IPS-15b (cell line): Measurements from ENCODE around the gene CHRM4.

ENCODE experiments used
- H3K27me3 ChIP-seq: one replicate; pipeline ENCODE4 v1.6.1; 2013; ENCODE audit warnings: low read length; ENCODE audit not compliant: control insufficient read depth, insufficient read depth
- H3K36me3 ChIP-seq: one replicate; pipeline ENCODE4 v1.6.1; 2013; ENCODE audit warnings: low read length; ENCODE audit not compliant: control insufficient read depth, insufficient read depth
- H3K4me1 ChIP-seq: one replicate; pipeline ENCODE4 v1.6.1; 2013; ENCODE audit warnings: mild to moderate bottlenecking, low read length; ENCODE audit not compliant: control insufficient read depth, insufficient read depth
- H3K4me3 ChIP-seq: one replicate; pipeline ENCODE4 v1.5.1; 2013; ENCODE audit warnings: low read depth, low read length
- H3K9ac ChIP-seq: one replicate; pipeline ENCODE4 v1.6.1; 2013; ENCODE audit warnings: low read depth, mild to moderate bottlenecking, low read length
- H3K9me3 ChIP-seq: one replicate; pipeline ENCODE4 v1.6.1; 2013; ENCODE audit warnings: mild to moderate bottlenecking, low read length; ENCODE audit not compliant: control insufficient read depth, insufficient read depth

Gene CHRM4

GRCh38 chr11:46386674-46387073 is 4.9 kb downstream of the CHRM4 start:
- Histone ChIP-seq H3K4me3 (no peak overlapping the region), H3K9ac (no peak overlapping the region), H3K27me3 (peaks cover 47% of the 10 kb centered on the region), H3K9me3 (no peaks in the 10 kb centered on the region), H3K36me3 (peaks cover 8% of the 10 kb centered on the region), H3K4me1 (peaks cover 21% of the 10 kb centered on the region)

GRCh38 chr11:46386005-46386578 is 5.5 kb downstream of the CHRM4 start:
- no peaks in the 10 kb centered on the region for H3K9me3 ChIP-seq
- H3K27me3 ChIP-seq, result peaks cover 46% of the 10 kb centered on the region
- H3K4me1 ChIP-seq, result peaks cover 21% of the 10 kb centered on the region
- H3K4me3 ChIP-seq, result no peak overlapping the region
- H3K36me3 ChIP-seq, result peaks cover 8% of the 10 kb centered on the region
- H3K9ac ChIP-seq, result no peak overlapping the region

- Histone ChIP-seq H3K9ac (no peak overlapping the region), H3K36me3 (peaks cover 8% of the 10 kb centered on the region), H3K27me3 (peaks cover 40% of the 10 kb centered on the region), H3K4me3 (no peak overlapping the region), H3K9me3 (no peaks in the 10 kb centered on the region), H3K4me1 (peaks cover 21% of the 10 kb centered on the region)
These were observed 6.2 kb downstream of the CHRM4 start for GRCh38 chr11:46385169-46386004.

GRCh38 chr11:46383974-46384701 is 7.4 kb downstream of the CHRM4 start:
- Histone ChIP-seq H3K9me3 (no peaks in the 10 kb centered on the region), H3K4me1 (peaks cover 17% of the 10 kb centered on the region), H3K9ac (no peak overlapping the region), H3K27me3 (peaks cover 30% of the 10 kb centered on the region), H3K36me3 (peaks cover 8% of the 10 kb centered on the region), H3K4me3 (no peak overlapping the region)

- Histone ChIP-seq H3K9me3 (no peaks in the 10 kb centered on the region), H3K4me3 (peak overlapping the region; percentile 80), H3K4me1 (peaks cover 13% of the 10 kb centered on the region), H3K9ac (no peak overlapping the region), H3K27me3 (peaks cover 22% of the 10 kb centered on the region), H3K36me3 (peaks cover 12% of the 10 kb centered on the region)
These were observed 8.2 kb downstream of the CHRM4 start for GRCh38 chr11:46383404-46383758.

- Histone ChIP-seq H3K4me3 (peak overlapping the region; percentile 80), H3K9ac (no peak overlapping the region), H3K4me1 (peaks cover 9% of the 10 kb centered on the region)
These were observed 8.8 kb downstream of the CHRM4 start for GRCh38 chr11:46382646-46383403.

GRCh38 chr11:46381819-46382645 is 9.5 kb downstream of the CHRM4 start:
- H3K9me3 ChIP-seq, result no peaks in the 10 kb centered on the region
- H3K9ac ChIP-seq, result peak overlapping the region; percentile 91
- H3K36me3 ChIP-seq, result peaks cover 20% of the 10 kb centered on the region
- H3K27me3 ChIP-seq, result peaks cover 9% of the 10 kb centered on the region
- peaks cover 9% of the 10 kb centered on the region for H3K4me1 ChIP-seq
- peak overlapping the region; percentile 80 for H3K4me3 ChIP-seq

More at GRCh38 chr11:46382646-46383403, 8.8 kb downstream of the CHRM4 start:
- Histone ChIP-seq H3K27me3 (peaks cover 17% of the 10 kb centered on the region), H3K9me3 (no peaks in the 10 kb centered on the region), H3K36me3 (peaks cover 17% of the 10 kb centered on the region)

- H3K27me3 ChIP-seq, result peaks cover 2% of the 10 kb centered on the region
- peak within 1 kb of the TSS; percentile 91 for H3K9ac ChIP-seq
- H3K4me1 ChIP-seq, result peaks cover 9% of the 10 kb centered on the region
- no peaks in the 10 kb centered on the region for H3K9me3 ChIP-seq
- peak within 1 kb of the TSS; percentile 80 for H3K4me3 ChIP-seq
- H3K36me3 ChIP-seq, result peaks cover 25% of the 10 kb centered on the region
These were observed 10.3 kb downstream of the CHRM4 start, which contains the start of gene MDK for GRCh38 chr11:46381048-46381818. MDK (plus strand) TSS chr11:46381669; CDS start chr11:46382058, 389 bp downstream.

- Histone ChIP-seq H3K27me3 (no peaks in the 10 kb centered on the region), H3K9ac (peak overlapping the region; percentile 76), H3K4me1 (peaks cover 9% of the 10 kb centered on the region), H3K4me3 (peak overlapping the region; percentile 66), H3K9me3 (no peaks in the 10 kb centered on the region), H3K36me3 (peaks cover 32% of the 10 kb centered on the region)
These were observed 11.1 kb downstream of the CHRM4 start for GRCh38 chr11:46380340-46381047.
